ENCODE data around the gene IGFN1. TPM values are rescaled to one million over a fixed set of nuclear protein-coding genes. Genes with fewer than 3 reads are reported as not detected.

The IGFN1 gene
- total RNA-seq, 1 donor = under 0.01 TPM

- Histone ChIP-seq H2AFZ (ENCODE audit: low read length) (no peak overlapping the region), H3K4me2 (ENCODE audit: insufficient read depth, low read length) (no peak overlapping the region), H3K27ac (ENCODE audit: low read depth, low read length) (no peak overlapping the region), H3K27me3 (ENCODE audit: insufficient read depth, low read length) (no peaks in the 10 kb centered on the region), H3K4me1 (ENCODE audit: insufficient read depth, low read length) (peaks cover 14% of the 10 kb centered on the region), H3K79me2 (ENCODE audit: insufficient read depth, low read length) (no peaks in the 10 kb centered on the region), H3K4me3 (ENCODE audit: insufficient read depth, low read length) (no peak overlapping the region), H4K20me1 (ENCODE audit: insufficient read depth, low read length) (no peaks in the 10 kb centered on the region), H3K36me3 (ENCODE audit: insufficient read depth, low read length) (no peaks in the 10 kb centered on the region), H3K9me3 (ENCODE audit: low read depth, low read length) (no peaks in the 10 kb centered on the region)
- no peak for DNase-seq (ENCODE audit: insufficient read length, low spot score, missing footprints)
- TF ChIP-seq, protein P1, sequence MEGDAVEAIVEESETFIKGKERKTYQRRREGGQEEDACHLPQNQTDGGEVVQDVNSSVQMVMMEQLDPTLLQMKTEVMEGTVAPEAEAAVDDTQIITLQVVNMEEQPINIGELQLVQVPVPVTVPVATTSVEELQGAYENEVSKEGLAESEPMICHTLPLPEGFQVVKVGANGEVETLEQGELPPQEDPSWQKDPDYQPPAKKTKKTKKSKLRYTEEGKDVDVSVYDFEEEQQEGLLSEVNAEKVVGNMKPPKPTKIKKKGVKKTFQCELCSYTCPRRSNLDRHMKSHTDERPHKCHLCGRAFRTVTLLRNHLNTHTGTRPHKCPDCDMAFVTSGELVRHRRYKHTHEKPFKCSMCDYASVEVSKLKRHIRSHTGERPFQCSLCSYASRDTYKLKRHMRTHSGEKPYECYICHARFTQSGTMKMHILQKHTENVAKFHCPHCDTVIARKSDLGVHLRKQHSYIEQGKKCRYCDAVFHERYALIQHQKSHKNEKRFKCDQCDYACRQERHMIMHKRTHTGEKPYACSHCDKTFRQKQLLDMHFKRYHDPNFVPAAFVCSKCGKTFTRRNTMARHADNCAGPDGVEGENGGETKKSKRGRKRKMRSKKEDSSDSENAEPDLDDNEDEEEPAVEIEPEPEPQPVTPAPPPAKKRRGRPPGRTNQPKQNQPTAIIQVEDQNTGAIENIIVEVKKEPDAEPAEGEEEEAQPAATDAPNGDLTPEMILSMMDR (IDR thresholded peaks at IDR 0.05; ENCODE audit: extremely low read depth, low read depth, low read length) = no peak
Measured at GRCh38 chr1:201172999-201173610, 17.5 kb upstream of the IGFN1 start.

DNA sequence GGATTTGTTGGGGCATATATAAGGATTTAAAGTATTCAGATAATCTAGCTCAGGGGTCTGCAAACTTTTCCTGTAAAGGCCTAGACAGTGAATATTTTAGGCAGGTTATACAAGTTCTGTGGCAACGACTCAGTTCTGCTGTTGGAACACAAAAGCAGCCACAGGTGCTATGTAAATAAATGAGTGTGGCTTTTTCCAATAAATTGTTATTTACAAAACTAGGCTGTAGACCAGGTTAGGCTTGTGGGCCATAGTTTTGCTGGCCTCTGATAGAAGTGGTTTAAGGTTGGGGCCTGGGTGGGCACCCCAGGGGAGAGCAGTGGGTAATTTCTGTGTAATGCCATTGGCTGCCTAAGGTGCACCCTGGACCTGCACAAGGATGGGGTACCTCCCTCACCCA, 16.9 kb upstream of the IGFN1 start:
- Histone ChIP-seq H4K20me1 (ENCODE audit: insufficient read depth, low read length) (no peaks in the 10 kb centered on the region), H3K4me2 (ENCODE audit: insufficient read depth, low read length) (no peak overlapping the region), H3K79me2 (ENCODE audit: insufficient read depth, low read length) (no peaks in the 10 kb centered on the region), H3K36me3 (ENCODE audit: insufficient read depth, low read length) (no peaks in the 10 kb centered on the region), H3K27ac (ENCODE audit: low read depth, low read length) (no peak overlapping the region), H3K9me3 (ENCODE audit: low read depth, low read length) (no peaks in the 10 kb centered on the region), H3K27me3 (ENCODE audit: insufficient read depth, low read length) (peaks cover under 1% of the 10 kb centered on the region), H3K4me3 (ENCODE audit: insufficient read depth, low read length) (no peak overlapping the region), H2AFZ (ENCODE audit: low read length) (no peak overlapping the region), H3K4me1 (ENCODE audit: insufficient read depth, low read length) (peaks cover 14% of the 10 kb centered on the region)
- no peak for DNase-seq (ENCODE audit: insufficient read length, low spot score, missing footprints)
- TF ChIP-seq, protein P1 (IDR thresholded peaks at IDR 0.05; ENCODE audit: extremely low read depth, low read depth, low read length) = no peak

- peaks cover 16% of the 10 kb centered on the region for H3K27me3 ChIP-seq (ENCODE audit: insufficient read depth, low read length)
- no peaks in the 10 kb centered on the region for H4K20me1 ChIP-seq (ENCODE audit: insufficient read depth, low read length)
- no peak overlapping the region for H3K27ac ChIP-seq (ENCODE audit: low read depth, low read length)
- H3K36me3 ChIP-seq (ENCODE audit: insufficient read depth, low read length) = no peaks in the 10 kb centered on the region
- H3K79me2 ChIP-seq (ENCODE audit: insufficient read depth, low read length) = no peaks in the 10 kb centered on the region
- no peak overlapping the region for H3K4me2 ChIP-seq (ENCODE audit: insufficient read depth, low read length)
- H3K4me1 ChIP-seq (ENCODE audit: insufficient read depth, low read length) = peaks cover 7% of the 10 kb centered on the region
- TF ChIP-seq, protein P1 (IDR thresholded peaks at IDR 0.05; ENCODE audit: extremely low read depth, low read depth, low read length) = no peak
- no peak for DNase-seq (ENCODE audit: insufficient read length, low spot score, missing footprints)
- no peak overlapping the region for H2AFZ ChIP-seq (ENCODE audit: low read length)
- H3K9me3 ChIP-seq (ENCODE audit: low read depth, low read length) = no peaks in the 10 kb centered on the region
- H3K4me3 ChIP-seq (ENCODE audit: insufficient read depth, low read length) = no peak overlapping the region
Measured at GRCh38 chr1:201175820-201176500, 14.7 kb upstream of the IGFN1 start.

- H3K9me3 ChIP-seq (ENCODE audit: low read depth, low read length) = no peaks in the 10 kb centered on the region
- no peak overlapping the region for H2AFZ ChIP-seq (ENCODE audit: low read length)
- H3K4me2 ChIP-seq (ENCODE audit: insufficient read depth, low read length) = no peak overlapping the region
- H3K27ac ChIP-seq (ENCODE audit: low read depth, low read length) = no peak overlapping the region
- no peak overlapping the region for H3K4me3 ChIP-seq (ENCODE audit: insufficient read depth, low read length)
- H3K27me3 ChIP-seq (ENCODE audit: insufficient read depth, low read length) = peaks cover 26% of the 10 kb centered on the region
- no peaks in the 10 kb centered on the region for H3K4me1 ChIP-seq (ENCODE audit: insufficient read depth, low read length)
- H3K36me3 ChIP-seq (ENCODE audit: insufficient read depth, low read length) = no peaks in the 10 kb centered on the region
- no peaks in the 10 kb centered on the region for H4K20me1 ChIP-seq (ENCODE audit: insufficient read depth, low read length)
- DNase-seq (ENCODE audit: insufficient read length, low spot score, missing footprints) = peak; percentile 81
- TF ChIP-seq, protein P1 (IDR thresholded peaks at IDR 0.05; ENCODE audit: extremely low read depth, low read depth, low read length) = no peak
- no peaks in the 10 kb centered on the region for H3K79me2 ChIP-seq (ENCODE audit: insufficient read depth, low read length)
Measured at GRCh38 chr1:201176940-201177339, 13.7 kb upstream of the IGFN1 start.

Data from osteoblast (primary cell).